Measurements from ENCODE around the gene SMCR8.
"Not testable (repeated sequence)": the region's sequence is repeated elsewhere in the genome, so short reads cannot be mapped to it uniquely, and the experiment has no call there.

SMCR8 gene

DNA sequence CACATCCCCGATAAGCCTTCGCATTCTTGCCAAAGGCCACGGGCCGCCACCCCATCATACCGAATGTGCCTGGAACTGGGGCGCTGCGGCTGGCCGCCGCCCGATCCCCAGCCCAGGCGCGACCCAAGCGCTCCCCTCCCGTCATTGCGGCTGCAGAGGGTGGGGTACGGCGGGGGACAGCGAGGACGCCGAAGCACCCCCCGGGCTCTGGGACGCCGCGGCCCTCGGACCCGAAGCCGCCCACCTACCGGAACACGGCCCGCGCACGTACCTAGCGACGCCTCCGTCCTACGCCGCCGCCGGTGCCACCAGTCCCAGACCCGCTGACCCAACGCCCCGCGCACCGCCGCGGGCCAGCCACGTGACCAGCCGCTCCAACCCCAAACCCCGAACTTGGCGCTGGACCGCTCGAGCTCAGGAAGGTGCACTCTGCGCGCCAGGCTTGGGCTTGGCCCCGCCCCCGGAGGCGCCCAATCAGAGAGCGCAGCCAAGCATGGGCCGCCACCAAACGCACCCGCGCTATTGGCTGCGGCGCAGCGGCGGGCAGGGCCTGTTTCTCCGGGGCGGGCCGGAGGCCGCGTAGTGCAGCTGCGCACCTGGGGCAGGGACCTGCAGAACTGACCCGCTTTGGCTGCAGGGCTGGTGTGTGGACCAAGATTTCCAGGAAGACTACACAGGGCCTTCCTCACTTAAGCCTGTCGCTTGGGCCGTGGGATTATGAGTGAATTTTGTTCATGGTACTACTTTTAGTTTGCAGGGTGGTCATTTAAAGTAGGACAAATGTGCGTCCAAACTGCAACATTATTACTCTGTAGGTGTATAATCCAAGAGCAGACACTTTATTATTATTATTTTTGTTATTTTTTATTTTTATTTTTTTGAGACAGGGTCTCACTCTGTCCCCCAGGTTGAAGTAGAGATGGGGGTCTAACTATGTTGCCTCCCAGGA lies 48.3 kb downstream of the SMCR8 start, which contains the start of gene SHMT1:
Gene SHMT1, minus strand, starts transcription at position 450 of the 949 bp plus-strand sequence. CDS start 7,569 bp downstream, outside the sequence.
- peak; percentile 84 for DNase-seq

DNA sequence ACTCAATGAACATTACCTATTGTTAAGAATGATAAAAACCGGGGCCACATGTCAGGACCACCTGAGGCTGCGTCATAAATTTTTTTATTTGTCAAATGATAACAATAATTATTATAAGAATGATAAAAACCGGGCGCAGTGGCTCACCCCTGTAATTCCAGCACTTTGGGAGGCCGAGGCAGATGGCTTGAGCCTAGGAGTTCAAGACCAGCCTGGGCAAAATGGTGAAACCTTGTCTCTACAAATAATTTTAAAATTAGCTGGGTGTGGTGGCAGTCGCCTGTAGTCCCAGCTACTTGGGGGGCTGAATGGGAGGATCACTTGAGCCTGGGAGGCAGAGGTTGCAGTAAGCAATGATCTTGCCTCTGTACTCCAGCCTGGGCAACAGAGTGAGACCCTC lies 49.1 kb downstream of the SMCR8 start:
- DNase-seq, result no peak

DNA sequence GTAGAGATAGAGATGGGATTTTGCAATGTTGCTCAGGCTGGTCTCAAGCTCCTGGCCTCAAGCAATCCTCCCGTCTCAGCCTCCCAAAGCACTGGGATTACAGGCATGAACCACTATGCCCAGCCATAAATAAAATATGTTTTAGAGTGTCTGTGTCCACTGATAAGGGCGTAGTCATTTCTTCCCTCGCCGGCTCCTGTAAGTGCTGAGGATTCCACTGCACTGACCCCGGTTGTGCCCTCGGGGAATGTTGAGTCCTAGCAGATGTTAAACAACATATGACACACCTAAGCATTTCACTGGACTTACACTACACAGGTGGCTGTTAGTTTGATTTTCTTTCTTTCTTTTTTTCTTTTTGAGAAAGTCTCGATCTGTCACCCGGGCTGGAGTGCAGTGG lies 53.9 kb downstream of the SMCR8 start:
- DNase-seq, result no peak

DNA sequence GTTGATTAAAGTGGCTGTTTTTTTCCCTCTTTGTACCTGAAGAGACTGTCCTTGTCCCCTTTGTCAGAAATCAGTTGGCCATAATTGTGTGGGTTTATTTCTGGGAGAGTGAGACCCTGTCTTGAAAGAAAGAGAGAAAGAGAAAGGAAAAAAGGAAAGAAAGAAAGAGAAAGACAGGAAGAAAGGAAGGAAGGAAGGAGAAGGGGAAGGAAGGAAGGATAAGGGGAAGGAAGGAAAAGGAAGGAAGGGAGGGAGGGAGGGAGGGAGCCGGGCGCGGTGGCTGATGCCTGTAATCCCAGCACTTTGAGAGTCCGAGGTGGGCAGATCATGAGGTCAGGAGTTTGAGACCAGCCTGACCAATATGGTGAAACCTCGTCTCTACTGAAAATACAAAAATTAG lies 55.7 kb downstream of the SMCR8 start:
- no peak for DNase-seq

DNA sequence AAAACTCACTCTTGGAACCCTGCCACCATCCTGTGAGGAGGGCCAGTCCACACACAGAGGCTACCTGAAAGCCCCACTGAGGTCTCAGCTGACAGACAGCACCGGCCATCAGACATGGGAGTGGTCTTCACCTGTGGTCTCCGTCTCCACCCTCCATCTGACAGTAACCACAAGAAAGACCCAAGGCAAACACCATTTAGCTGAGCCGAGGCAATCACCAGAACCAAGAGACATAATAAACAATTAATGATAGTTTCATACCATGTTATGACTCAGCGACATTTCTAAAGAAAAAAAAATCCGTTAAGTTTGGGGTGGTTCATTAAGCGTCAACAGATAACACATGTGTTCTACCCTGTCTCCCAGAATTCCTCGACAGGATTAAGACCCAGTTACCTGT lies 56.4 kb downstream of the SMCR8 start:
- no peak for DNase-seq

DNA sequence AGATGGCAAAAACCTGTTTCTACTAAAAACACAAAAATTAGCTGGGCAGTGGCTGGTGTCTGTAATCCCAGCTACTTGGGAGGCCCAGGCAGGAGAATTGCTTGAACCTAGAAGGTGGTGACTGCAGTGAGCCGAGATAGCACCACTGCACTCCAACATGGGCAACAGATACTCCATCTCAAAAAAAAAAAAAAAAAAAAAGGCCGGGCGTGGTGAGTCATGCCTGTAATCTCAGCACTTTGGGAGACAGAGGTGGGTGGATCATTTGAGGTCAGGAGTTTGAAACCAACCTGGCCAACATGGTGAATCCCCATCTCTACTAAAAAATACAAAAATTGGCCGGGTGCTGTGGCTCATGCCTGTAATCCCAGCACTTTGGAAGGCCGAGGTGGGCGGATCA lies 58.1 kb downstream of the SMCR8 start:
- DNase-seq, result not testable (repeated sequence)

DNA sequence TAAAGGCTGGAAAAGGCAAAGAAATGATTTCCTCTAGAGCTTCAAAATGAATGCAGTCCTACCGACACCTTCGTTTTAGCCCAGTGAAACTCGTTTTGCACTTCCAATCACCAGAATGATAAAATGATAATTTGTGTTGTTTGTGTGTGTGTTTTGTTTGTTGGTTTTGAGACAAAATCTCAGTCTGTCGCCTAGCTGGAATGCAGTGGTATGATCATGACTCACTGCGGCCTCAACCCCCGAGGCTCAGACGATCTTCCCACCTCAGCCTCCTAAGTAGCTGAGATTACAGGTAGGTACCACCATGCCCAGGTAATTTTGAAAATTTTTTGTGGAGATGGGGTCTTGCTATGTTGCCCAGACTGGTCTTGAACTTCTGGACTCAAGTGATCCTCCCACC lies 59.1 kb downstream of the SMCR8 start:
- DNase-seq, result no peak

Measured in activated CD4-positive, alpha-beta T cell treated with anti-CD3 and anti-CD28 coated beads for 1 hour (primary cell).